22Rv1 (cell line): ENCODE data around the gene TAP2.

Experiments used
- H3K27ac ChIP-seq: fragments of 450-650 bp; 2 replicates; pipeline ENCODE4 v1.5.1; 2017
- CTCF ChIP-seq: fragments of 450-650 bp; IDR thresholded peaks from 2 replicates; pipeline ENCODE4 v1.5.1; 2017; ENCODE audit warnings: mild to moderate bottlenecking
- ZFX ChIP-seq: fragments of 450-650 bp; IDR thresholded peaks from 2 replicates; pipeline ENCODE4 v1.6.1; 2017; ENCODE audit warnings: antibody characterized with exemption, borderline replicate concordance

The TAP2 gene

DNA sequence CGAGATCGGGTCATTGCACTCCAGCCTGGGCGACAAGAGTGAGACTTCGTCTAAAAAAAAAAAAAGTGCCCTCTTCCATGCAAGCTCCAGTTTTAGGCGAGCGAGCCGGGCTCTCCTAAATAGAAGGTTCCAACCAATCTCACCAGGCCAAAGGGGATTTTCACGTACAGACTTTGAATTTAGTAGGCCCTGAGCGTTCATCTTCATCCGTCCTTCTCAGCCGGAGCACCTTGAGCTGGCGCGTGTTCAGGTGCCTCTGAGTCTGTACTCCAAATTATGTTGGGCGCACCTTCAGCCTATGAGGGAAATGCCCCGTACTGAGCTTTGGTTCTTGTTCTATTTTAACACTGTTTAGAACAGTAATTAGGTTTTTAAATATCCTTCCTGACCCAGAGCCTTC, 817 bp upstream of the TAP2 start:
- TF ChIP-seq CTCF, result no peak
- TF ChIP-seq ZFX, result no peak
- H3K27ac ChIP-seq, result no peak overlapping the region

- no peak for TF ChIP-seq CTCF
- no peak for TF ChIP-seq ZFX
- peak overlapping the region; percentile 79 for H3K27ac ChIP-seq
Observed at GRCh38 chr6:32837651-32838113, 857 bp downstream of the TAP2 start.

DNA sequence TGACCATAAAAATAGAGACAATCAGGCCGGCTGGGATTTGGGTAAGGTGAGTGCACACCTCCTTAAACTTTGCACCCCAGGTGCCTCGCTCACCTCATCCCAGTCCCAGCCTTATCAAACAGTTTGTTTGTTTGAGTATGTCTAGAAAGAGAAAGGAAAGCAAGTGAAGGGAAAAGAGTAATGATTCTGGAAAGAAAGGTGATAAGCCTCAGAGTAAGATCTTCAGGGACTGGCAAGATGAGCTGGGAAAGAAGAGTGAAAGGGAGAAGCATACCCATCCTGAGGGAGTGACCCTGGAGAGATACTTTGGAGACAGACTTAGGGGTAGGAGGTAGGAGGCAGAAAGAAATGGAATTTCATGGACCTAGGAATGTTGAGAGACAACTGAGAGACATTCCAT, 1.7 kb downstream of the TAP2 start:
- TF ChIP-seq ZFX (no peak), CTCF (no peak)
- H3K27ac ChIP-seq, result no peak overlapping the region

DNA sequence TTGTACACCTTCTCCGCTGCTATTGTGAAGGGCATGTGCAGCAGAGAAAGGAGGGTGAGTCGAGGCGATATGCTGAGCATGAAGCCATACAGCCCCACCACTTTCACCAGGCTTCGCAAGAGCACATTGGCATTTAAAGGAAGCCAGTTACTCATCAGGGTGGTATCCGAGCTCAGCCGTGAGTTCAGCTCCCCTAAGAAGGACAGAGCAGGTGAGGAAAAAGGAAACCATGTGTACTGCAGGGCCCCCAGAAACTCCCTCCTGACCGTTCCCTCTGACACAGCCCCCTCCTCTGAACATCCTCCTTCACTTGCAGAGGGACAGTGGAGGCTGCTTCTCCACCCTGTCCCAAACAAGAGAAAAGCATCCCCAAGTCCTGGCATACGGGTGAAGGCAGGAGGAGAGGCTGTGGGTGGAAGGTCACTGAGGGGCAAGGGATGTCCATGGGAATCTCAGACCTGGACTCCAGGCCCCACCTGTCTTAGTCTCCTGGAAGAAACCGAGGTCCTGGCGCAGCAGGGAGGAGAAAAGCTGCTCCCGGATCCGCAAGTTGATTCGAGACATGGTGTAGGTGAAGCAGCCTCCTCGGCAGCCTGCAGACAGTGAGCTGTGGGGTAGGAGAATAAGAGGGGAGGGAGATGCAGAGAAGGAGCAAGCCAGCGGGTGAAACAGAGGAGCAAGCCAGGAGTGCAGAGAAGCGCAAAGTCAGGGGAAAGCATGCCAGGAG, 3.2 kb downstream of the TAP2 start:
- no peak overlapping the region for H3K27ac ChIP-seq
- TF ChIP-seq ZFX (no peak), CTCF (no peak)

DNA sequence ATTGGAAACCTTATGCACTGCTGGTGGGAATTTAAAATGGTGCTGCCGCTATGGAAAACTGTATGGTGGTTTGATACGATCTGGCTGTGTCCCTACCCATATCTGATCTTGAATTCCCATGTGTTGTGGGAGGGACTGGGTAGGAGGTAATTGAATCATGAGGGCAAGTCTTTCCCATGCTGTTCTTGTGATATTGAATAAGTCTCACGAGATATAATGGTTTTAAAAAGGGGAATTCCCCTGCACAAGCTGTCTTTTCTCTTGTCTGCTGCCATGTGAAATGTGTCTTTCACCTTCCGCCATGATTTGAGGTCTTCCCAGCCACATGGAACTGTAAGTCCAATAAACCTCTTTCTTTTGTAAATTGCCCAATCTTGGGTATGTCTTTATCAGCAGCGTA, 4.9 kb downstream of the TAP2 start:
- no peak overlapping the region for H3K27ac ChIP-seq

DNA sequence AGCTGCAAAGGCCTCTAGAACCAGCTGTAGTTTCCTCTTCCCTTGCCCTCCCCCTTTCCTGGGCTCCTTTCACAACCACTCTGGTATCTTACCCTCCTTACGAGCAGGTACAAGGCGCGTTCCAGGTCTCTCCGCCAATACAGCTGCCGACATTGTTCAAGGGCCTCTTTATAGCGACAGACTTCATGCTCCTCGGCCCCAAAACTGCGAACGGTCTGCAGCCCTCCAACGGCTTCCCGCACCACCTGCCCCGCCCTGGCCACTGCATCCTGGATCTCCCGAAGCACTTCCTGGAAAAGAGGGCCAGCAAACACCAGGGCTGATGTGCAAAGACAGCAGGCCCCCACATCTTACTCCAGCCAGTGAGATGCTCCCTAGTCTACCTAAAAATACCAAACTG, 6.0 kb downstream of the TAP2 start:
- TF ChIP-seq ZFX (no peak), CTCF (no peak)

More for the DNA sequence above, 4.9 kb downstream of the TAP2 start:
- TF ChIP-seq CTCF (no peak), ZFX (no peak)

GRCh38 chr6:32830936-32831335, 7.6 kb downstream of the TAP2 start:
- TF ChIP-seq ZFX (no peak), CTCF (no peak)
- no peak overlapping the region for H3K27ac ChIP-seq

More for the DNA sequence above, 6.0 kb downstream of the TAP2 start:
- H3K27ac ChIP-seq, result no peak overlapping the region
